Esophagus (tissue), 2 donors: Measurements from ENCODE around the gene BANF2. TPM values are rescaled to one million over a fixed set of nuclear protein-coding genes. Genes with fewer than 3 reads are reported as not detected.

Experiments used
- H3K27ac ChIP-seq, 2 donors: one replicate each; pipeline ENCODE4 v1.5.1; 2013; ENCODE audit warnings: low read depth in 2 of 2, mild to moderate bottlenecking in 2 of 2, inconsistent platforms in 1 of 2, low read length in 1 of 2, moderate library complexity in 1 of 2
- H3K27me3 ChIP-seq, 2 donors: one replicate each; pipeline ENCODE4 v1.6.1; 2013; ENCODE audit warnings: low read length in 2 of 2, control low read depth in 1 of 2, mild to moderate bottlenecking in 1 of 2; ENCODE audit not compliant: insufficient read depth in 2 of 2, control insufficient read depth in 1 of 2
- H3K36me3 ChIP-seq, 2 donors: one replicate each; pipeline ENCODE4 v1.6.1; 2013; ENCODE audit warnings: low read length in 1 of 2; ENCODE audit not compliant: control insufficient read depth in 2 of 2, insufficient read depth in 2 of 2
- H3K4me1 ChIP-seq, 2 donors: one replicate each; pipeline ENCODE4 v1.6.1; 2013; ENCODE audit warnings: low read length in 1 of 2; ENCODE audit not compliant: control insufficient read depth in 2 of 2, insufficient read depth in 2 of 2
- H3K4me3 ChIP-seq, 2 donors: one replicate each; pipeline ENCODE4 v1.5.1; 2013; ENCODE audit warnings: low read length in 2 of 2, mild to moderate bottlenecking in 2 of 2, low read depth in 1 of 2, moderate library complexity in 1 of 2
- H3K9me3 ChIP-seq, 2 donors: one replicate each; pipeline ENCODE4 v1.6.1; 2013; ENCODE audit warnings: mild to moderate bottlenecking in 2 of 2, low read depth in 1 of 2, low read length in 1 of 2, moderate library complexity in 1 of 2; ENCODE audit not compliant: control insufficient read depth in 2 of 2, insufficient read depth in 1 of 2
- WGBS, 2 donors: extraction: QIAGEN DNeasy Blood & Tissue Kit; methylation state at CpG; one replicate each; pipeline ENCODE4 v1.1.7; 2013; 5-methylcytosine and 5-hydroxymethylcytosine counted together
- polyA plus RNA-seq, 2 donors: library from polyadenylated mRNA; stranded (reverse); fragments of 200-250 nt; gene quantifications; one replicate each; pipeline ENCODE4 v1.2.3, GENCODE V29; 2013
- donor health status: healthy with polysubstance abuse.
- donor health status: Bipolar disorder and iron deficiency.

Gene BANF2
- polyA plus RNA-seq, 2 donors = not detected

GRCh38 chr20:17726902-17727301, 27.1 kb downstream of the BANF2 start:
- Histone ChIP-seq H3K27me3 (no peaks in the 10 kb centered on the region), H3K4me1 (no peaks in the 10 kb centered on the region), H3K9me3 (no peaks in the 10 kb centered on the region), H3K27ac (no peak overlapping the region), H3K36me3 (no peaks in the 10 kb centered on the region), H3K4me3 (no peak overlapping the region)
- 59 to 68% methylated on average over 4 of the region's 4 CpGs for WGBS, 2 donors

- H3K9me3 ChIP-seq = no peaks in the 10 kb centered on the region
- no peaks in the 10 kb centered on the region for H3K27me3 ChIP-seq
- H3K4me1 ChIP-seq = no peaks in the 10 kb centered on the region
- H3K4me3 ChIP-seq = no peak overlapping the region
- H3K36me3 ChIP-seq = no peaks in the 10 kb centered on the region
- no peak overlapping the region for H3K27ac ChIP-seq
- 86 to 90% methylated on average over 8 to 10 of the region's 10 CpGs for WGBS, 2 donors
Observed at GRCh38 chr20:17727351-17727750, 27.6 kb downstream of the BANF2 start.

GRCh38 chr20:17728074-17728473, 28.3 kb downstream of the BANF2 start:
- no peaks in the 10 kb centered on the region for H3K4me1 ChIP-seq
- WGBS, 2 donors = 84 to 88% methylated on average over 12 of the region's 12 CpGs
- no peaks in the 10 kb centered on the region for H3K36me3 ChIP-seq

GRCh38 chr20:17730071-17730470, 30.3 kb downstream of the BANF2 start:
- H3K4me3 ChIP-seq = no peak overlapping the region
- H3K4me1 ChIP-seq = no peaks in the 10 kb centered on the region
- H3K27ac ChIP-seq = no peak overlapping the region
- H3K36me3 ChIP-seq = no peaks in the 10 kb centered on the region
- 91 to 93% methylated on average over 10 of the region's 10 CpGs for WGBS, 2 donors
- no peaks in the 10 kb centered on the region for H3K27me3 ChIP-seq
- no peaks in the 10 kb centered on the region for H3K9me3 ChIP-seq

More at GRCh38 chr20:17728074-17728473, 28.3 kb downstream of the BANF2 start:
- Histone ChIP-seq H3K27me3 (no peaks in the 10 kb centered on the region), H3K9me3 (no peaks in the 10 kb centered on the region), H3K4me3 (no peak overlapping the region), H3K27ac (no peak overlapping the region)

GRCh38 chr20:17731233-17731632, 31.5 kb downstream of the BANF2 start:
- peaks cover 2 to 3% of the 10 kb centered on the region in 2 donors for H3K9me3 ChIP-seq
- peaks cover 0 to 4% of the 10 kb centered on the region in 2 donors for H3K4me1 ChIP-seq
- H3K27me3 ChIP-seq = no peaks in the 10 kb centered on the region
- H3K4me3 ChIP-seq = no peak overlapping the region
- H3K36me3 ChIP-seq = no peaks in the 10 kb centered on the region
- WGBS, 2 donors = 85 to 93% methylated on average over 5 of the region's 5 CpGs
- H3K27ac ChIP-seq = no peak overlapping the region

- H3K36me3 ChIP-seq = no peaks in the 10 kb centered on the region
- no peaks in the 10 kb centered on the region for H3K27me3 ChIP-seq
- H3K9me3 ChIP-seq = peaks cover 3% of the 10 kb centered on the region in 2 donors
- H3K4me3 ChIP-seq = no peak overlapping the region
- peaks cover 0 to 4% of the 10 kb centered on the region in 2 donors for H3K4me1 ChIP-seq
- no peak overlapping the region for H3K27ac ChIP-seq
- 58% methylated on average over 6 of the region's 6 CpGs for WGBS, 2 donors
Observed at GRCh38 chr20:17732907-17733521, 33.2 kb downstream of the BANF2 start.

GRCh38 chr20:17733767-17734304, 34.1 kb downstream of the BANF2 start:
- peaks cover 0 to 4% of the 10 kb centered on the region in 2 donors for H3K4me1 ChIP-seq
- WGBS, 2 donors = 24 to 32% methylated on average over 4 of the region's 4 CpGs
- no peak overlapping the region for H3K4me3 ChIP-seq
- H3K9me3 ChIP-seq = peaks cover 3 to 6% of the 10 kb centered on the region in 2 donors
- no peaks in the 10 kb centered on the region for H3K36me3 ChIP-seq
- no peak overlapping the region for H3K27ac ChIP-seq
- H3K27me3 ChIP-seq = no peaks in the 10 kb centered on the region

GRCh38 chr20:17734374-17734773, 34.6 kb downstream of the BANF2 start:
- Histone ChIP-seq H3K4me1 (peaks cover 0 to 4% of the 10 kb centered on the region in 2 donors), H3K4me3 (no peak overlapping the region), H3K9me3 (peaks cover 3 to 6% of the 10 kb centered on the region in 2 donors), H3K36me3 (no peaks in the 10 kb centered on the region), H3K27me3 (no peaks in the 10 kb centered on the region), H3K27ac (no peak overlapping the region)
- WGBS, 2 donors = 63 to 80% methylated on average over 5 of the region's 5 CpGs

GRCh38 chr20:17735206-17735804, 35.5 kb downstream of the BANF2 start:
- peaks cover 0 to 4% of the 10 kb centered on the region in 2 donors for H3K4me1 ChIP-seq
- no peaks in the 10 kb centered on the region for H3K27me3 ChIP-seq
- H3K36me3 ChIP-seq = no peaks in the 10 kb centered on the region
- H3K4me3 ChIP-seq = no peak overlapping the region
- no peak overlapping the region for H3K27ac ChIP-seq
- peaks cover 3 to 8% of the 10 kb centered on the region in 2 donors for H3K9me3 ChIP-seq
- whole genome bisulfite sequencing, 2 donors = 68 to 69% methylated on average over 9 of the region's 9 CpGs
